Activated CD4-positive, CD25-positive, alpha-beta regulatory T cell treated with anti-CD3 and anti-CD28 coated beads, Interleukin-2, amount 50 U/mL, for 16 hours (primary cell): ENCODE measurements around the gene CDH19.
"Not testable (repeated sequence)": the region's sequence is repeated elsewhere in the genome, so short reads cannot be mapped to it uniquely, and the experiment has no call there.

Experiments
- DNase-seq: peaks from one replicate; pipeline ENCODE4 v3.0.0-alpha.2; 2020; ENCODE audit warnings: low read depth, low spot score

Gene CDH19

GRCh38 chr18:66564236-66564635, 39.7 kb downstream of the CDH19 start:
- no peak for DNase-seq

- DNase-seq: no peak
Observed at GRCh38 chr18:66562279-66562678, 41.6 kb downstream of the CDH19 start.

GRCh38 chr18:66560094-66560493, 43.8 kb downstream of the CDH19 start:
- no peak for DNase-seq

GRCh38 chr18:66558773-66559172, 45.1 kb downstream of the CDH19 start:
- no peak for DNase-seq

GRCh38 chr18:66557091-66557490, 46.8 kb downstream of the CDH19 start:
- DNase-seq: no peak

GRCh38 chr18:66555585-66555984, 48.3 kb downstream of the CDH19 start:
- no peak for DNase-seq

GRCh38 chr18:66553824-66554223, 50.1 kb downstream of the CDH19 start:
- DNase-seq: no peak

GRCh38 chr18:66550366-66550765, 53.5 kb downstream of the CDH19 start:
- no peak for DNase-seq

- DNase-seq: no peak
Observed at GRCh38 chr18:66548747-66549146, 55.1 kb downstream of the CDH19 start.

GRCh38 chr18:66534110-66534509, 69.8 kb downstream of the CDH19 start:
- DNase-seq: no peak

- DNase-seq: no peak
Observed at GRCh38 chr18:66533693-66534092, 70.2 kb downstream of the CDH19 start.

GRCh38 chr18:66523219-66523991, 80.5 kb downstream of the CDH19 start:
- no peak for DNase-seq

GRCh38 chr18:66513996-66514395, 89.9 kb downstream of the CDH19 start:
- no peak for DNase-seq

- DNase-seq: no peak
Observed at GRCh38 chr18:66511792-66512191, 92.1 kb downstream of the CDH19 start.

GRCh38 chr18:66511289-66511688, 92.6 kb downstream of the CDH19 start:
- DNase-seq: no peak

GRCh38 chr18:66510357-66511045, 93.4 kb downstream of the CDH19 start:
- DNase-seq: no peak

- no peak for DNase-seq
Observed at GRCh38 chr18:66508937-66509336, 95.0 kb downstream of the CDH19 start.

- DNase-seq: no peak
Observed at GRCh38 chr18:66506178-66506577, 97.7 kb downstream of the CDH19 start.

GRCh38 chr18:66497351-66497750, 106.5 kb downstream of the CDH19 start:
- DNase-seq: no peak

GRCh38 chr18:66495844-66496243, 108.0 kb downstream of the CDH19 start:
- no peak for DNase-seq

GRCh38 chr18:66473882-66474281, 130.0 kb downstream of the CDH19 start:
- no peak for DNase-seq

GRCh38 chr18:66466184-66466583, 137.7 kb downstream of the CDH19 start:
- not testable (repeated sequence) for DNase-seq

- no peak for DNase-seq
Observed at GRCh38 chr18:66461344-66461743, 142.5 kb downstream of the CDH19 start.
